Upper lobe of right lung (tissue), 1 donor: Measurements from ENCODE around the gene MX1. TPM values are rescaled to one million over a fixed set of nuclear protein-coding genes. Genes with fewer than 3 reads are reported as not detected.

ENCODE experiments used
- ATAC-seq: fragments of 200-7000 bp; cut with Tn5 transposase; one replicate; pipeline ENCODE4 v1.9.1; 2020; ENCODE audit warnings: mild to moderate bottlenecking, moderate library complexity
- DNase-seq: peaks from one replicate; pipeline ENCODE4 v3.0.0-alpha.2; 2020
- H3K27ac ChIP-seq: fragments of 200-600 bp; one replicate; pipeline ENCODE4 v1.8.0; 2022
- H3K27me3 ChIP-seq: fragments of 200-600 bp; one replicate; pipeline ENCODE4 v1.8.0; 2022; ENCODE audit warnings: mild to moderate bottlenecking
- H3K36me3 ChIP-seq: fragments of 200-600 bp; one replicate; pipeline ENCODE4 v1.8.0; 2022
- H3K4me1 ChIP-seq: fragments of 200-600 bp; one replicate; pipeline ENCODE4 v1.8.0; 2022
- H3K4me3 ChIP-seq: fragments of 200-600 bp; one replicate; pipeline ENCODE4 v1.8.0; 2022; ENCODE audit warnings: mild to moderate bottlenecking
- H3K9me3 ChIP-seq: fragments of 200-600 bp; one replicate; pipeline ENCODE4 v1.8.0; 2022
- CTCF ChIP-seq: fragments of 200-600 bp; IDR thresholded peaks from one replicate; pipeline ENCODE4 v1.8.0; 2022; ENCODE audit warnings: antibody characterized with exemption
- intact Hi-C: fragments of 100-400 bp; cut with DNase I; formaldehyde crosslinking; loops from one replicate; pipeline ENCODE4 v1.11.0; 2022
- total RNA-seq: library from RNA; stranded (reverse); fragmentation: NEBNext Ultra II Directional; extraction: Animal tissue kit (Norgen Biotek cat#: 25700); gene quantifications from one replicate; pipeline ENCODE4 v1.2.1, GENCODE V29; 2021
- donor health status: DM: no; HTN: yes; CAD: no; lungs with severe emphysema.

Gene MX1
- total RNA-seq, 1 donor from 2014 or later = 142 TPM

- Histone ChIP-seq H3K27ac (no peak overlapping the region), H3K27me3 (peaks cover 22% of the 10 kb centered on the region), H3K9me3 (no peaks in the 10 kb centered on the region), H3K4me1 (peaks cover 3% of the 10 kb centered on the region), H3K4me3 (no peak overlapping the region), H3K36me3 (no peaks in the 10 kb centered on the region)
- no peak for DNase-seq
- no peak for ATAC-seq
- intact Hi-C loops = no loop called here
- no peak for TF ChIP-seq CTCF
Observed at GRCh38 chr21:41501919-41502318, 75.9 kb downstream of the MX1 start.

GRCh38 chr21:41503331-41503730 lies 77.3 kb downstream of the MX1 start:
- Histone ChIP-seq H3K27ac (no peak overlapping the region), H3K9me3 (no peaks in the 10 kb centered on the region), H3K36me3 (no peaks in the 10 kb centered on the region), H3K27me3 (peaks cover 36% of the 10 kb centered on the region), H3K4me3 (no peak overlapping the region), H3K4me1 (peaks cover 6% of the 10 kb centered on the region)
- DNase-seq = no peak
- no peak for TF ChIP-seq CTCF
- intact Hi-C loops = no loop called here
- no peak for ATAC-seq

- H3K27me3 ChIP-seq = peaks cover 39% of the 10 kb centered on the region
- H3K27ac ChIP-seq = no peak overlapping the region
- ATAC-seq (no peak), DNase-seq (no peak)
- H3K4me3 ChIP-seq = no peak overlapping the region
- intact Hi-C loops = no loop called here
- H3K36me3 ChIP-seq = no peaks in the 10 kb centered on the region
- H3K9me3 ChIP-seq = no peaks in the 10 kb centered on the region
- no peak for TF ChIP-seq CTCF
- peaks cover 6% of the 10 kb centered on the region for H3K4me1 ChIP-seq
Observed at GRCh38 chr21:41504030-41504429, 78.0 kb downstream of the MX1 start.

- Histone ChIP-seq H3K27me3 (peaks cover 49% of the 10 kb centered on the region), H3K9me3 (no peaks in the 10 kb centered on the region), H3K4me3 (peak overlapping the region; percentile 52), H3K4me1 (peaks cover 6% of the 10 kb centered on the region), H3K36me3 (no peaks in the 10 kb centered on the region), H3K27ac (peak overlapping the region; percentile 80)
- ATAC-seq (no peak), DNase-seq (no peak)
- intact Hi-C loops = no loop called here
- no peak for TF ChIP-seq CTCF
Observed at GRCh38 chr21:41506005-41506594, 80.1 kb downstream of the MX1 start.

- H3K27me3 ChIP-seq = peaks cover 49% of the 10 kb centered on the region
- no peak for TF ChIP-seq CTCF
- DNase-seq = peak; percentile 83
- peak overlapping the region; percentile 80 for H3K27ac ChIP-seq
- no peaks in the 10 kb centered on the region for H3K9me3 ChIP-seq
- H3K4me3 ChIP-seq = peak overlapping the region; percentile 52
- no peaks in the 10 kb centered on the region for H3K36me3 ChIP-seq
- ATAC-seq = peak; percentile 57
- H3K4me1 ChIP-seq = peaks cover 6% of the 10 kb centered on the region
- intact Hi-C loops = no loop called here
Observed at GRCh38 chr21:41506611-41507520, 80.8 kb downstream of the MX1 start.
